ENCODE measurements around the gene PLEKHA1. TPM values are rescaled to one million over a fixed set of nuclear protein-coding genes. Genes with fewer than 3 reads are reported as not detected.

The PLEKHA1 gene
- total and polyA plus RNA-seq, 2 donors from 2014 or later, result 19.5 to 168 TPM

DNA sequence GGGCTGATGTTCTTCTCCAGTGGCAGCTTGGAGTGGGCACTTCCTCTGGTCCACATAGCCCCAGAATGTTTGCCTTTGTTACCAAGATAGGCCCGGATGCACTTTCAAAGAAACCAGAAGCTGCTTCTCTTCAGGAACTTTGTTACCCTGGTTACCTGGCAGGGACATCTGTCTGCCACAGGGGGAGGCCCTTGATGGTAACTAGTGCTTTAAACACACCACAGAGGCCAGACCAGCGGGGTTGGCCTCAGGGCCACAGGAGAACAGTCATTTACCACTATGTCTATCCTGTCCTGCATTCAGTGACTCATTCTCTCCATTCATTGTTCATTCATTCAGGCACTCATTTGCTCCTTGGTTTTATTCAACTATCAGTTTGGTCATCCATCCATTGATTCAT lies 11.9 kb upstream of the PLEKHA1 start:
- intact Hi-C loops (cut with DNase I), result no loop called here
- FAIRE-seq (no peak), DNase-seq (peak in 1 of 5 donors; percentile 5)
- H3K27ac ChIP-seq (ENCODE audit: low read depth in 2 of 2, low read length in 2 of 2), result no peak overlapping the region
- no peaks in the 10 kb centered on the region for H3K27me3 ChIP-seq (ENCODE audit: control insufficient read depth, insufficient read depth, low read length)
- no peaks in the 10 kb centered on the region for H3K9me3 ChIP-seq (ENCODE audit: control insufficient read depth in 2 of 3, insufficient read depth in 1 of 3, low read length in 3 of 3)
- TF ChIP-seq, protein P1, sequence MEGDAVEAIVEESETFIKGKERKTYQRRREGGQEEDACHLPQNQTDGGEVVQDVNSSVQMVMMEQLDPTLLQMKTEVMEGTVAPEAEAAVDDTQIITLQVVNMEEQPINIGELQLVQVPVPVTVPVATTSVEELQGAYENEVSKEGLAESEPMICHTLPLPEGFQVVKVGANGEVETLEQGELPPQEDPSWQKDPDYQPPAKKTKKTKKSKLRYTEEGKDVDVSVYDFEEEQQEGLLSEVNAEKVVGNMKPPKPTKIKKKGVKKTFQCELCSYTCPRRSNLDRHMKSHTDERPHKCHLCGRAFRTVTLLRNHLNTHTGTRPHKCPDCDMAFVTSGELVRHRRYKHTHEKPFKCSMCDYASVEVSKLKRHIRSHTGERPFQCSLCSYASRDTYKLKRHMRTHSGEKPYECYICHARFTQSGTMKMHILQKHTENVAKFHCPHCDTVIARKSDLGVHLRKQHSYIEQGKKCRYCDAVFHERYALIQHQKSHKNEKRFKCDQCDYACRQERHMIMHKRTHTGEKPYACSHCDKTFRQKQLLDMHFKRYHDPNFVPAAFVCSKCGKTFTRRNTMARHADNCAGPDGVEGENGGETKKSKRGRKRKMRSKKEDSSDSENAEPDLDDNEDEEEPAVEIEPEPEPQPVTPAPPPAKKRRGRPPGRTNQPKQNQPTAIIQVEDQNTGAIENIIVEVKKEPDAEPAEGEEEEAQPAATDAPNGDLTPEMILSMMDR (IDR thresholded peaks at IDR 0.05; ENCODE audit: borderline replicate concordance, extremely low read depth, insufficient read depth), result no peak
- H3K4me3 ChIP-seq (ENCODE audit: low read length in 3 of 3), result no peak overlapping the region
- H3K4me1 ChIP-seq (ENCODE audit: control insufficient read depth in 2 of 3, insufficient read depth in 2 of 3, low read depth in 1 of 3, low read length in 3 of 3), result no peaks in the 10 kb centered on the region
- H3K36me3 ChIP-seq (ENCODE audit: control insufficient read depth in 2 of 3, insufficient read depth in 3 of 3, low read length in 3 of 3), result no peaks in the 10 kb centered on the region
- H3K9ac ChIP-seq (ENCODE audit: low read length in 3 of 3), result no peak overlapping the region

DNA sequence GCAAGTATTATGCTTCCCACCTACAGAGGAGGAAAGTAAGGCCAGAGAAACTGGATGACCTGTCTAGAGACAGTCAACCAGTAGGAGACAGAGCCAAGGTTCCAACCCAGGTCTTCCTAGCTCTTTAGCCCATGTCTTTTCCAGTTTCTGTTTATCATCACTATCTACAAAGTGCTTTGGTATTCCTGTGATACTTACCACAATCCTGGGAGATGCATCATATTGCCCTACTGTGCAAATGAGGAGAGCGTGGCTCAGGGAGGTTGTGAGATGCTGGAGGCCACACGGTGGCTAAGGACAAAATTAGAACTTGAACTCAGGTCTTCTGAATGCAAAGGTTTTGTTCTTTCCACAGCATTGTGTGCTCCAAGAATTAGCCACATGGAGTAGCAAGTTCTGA lies 11.2 kb upstream of the PLEKHA1 start:
- DNase-seq (no peak), FAIRE-seq (no peak)
- Histone ChIP-seq H3K4me1 (ENCODE audit: control insufficient read depth in 2 of 3, insufficient read depth in 2 of 3, low read depth in 1 of 3, low read length in 3 of 3) (no peaks in the 10 kb centered on the region), H3K9me3 (ENCODE audit: control insufficient read depth in 2 of 3, insufficient read depth in 1 of 3, low read length in 3 of 3) (no peaks in the 10 kb centered on the region), H3K27ac (ENCODE audit: low read depth in 2 of 2, low read length in 2 of 2) (no peak overlapping the region), H3K9ac (ENCODE audit: low read length in 3 of 3) (no peak overlapping the region), H3K27me3 (ENCODE audit: control insufficient read depth, insufficient read depth, low read length) (no peaks in the 10 kb centered on the region), H3K4me3 (ENCODE audit: low read length in 3 of 3) (no peak overlapping the region), H3K36me3 (ENCODE audit: control insufficient read depth in 2 of 3, insufficient read depth in 3 of 3, low read length in 3 of 3) (no peaks in the 10 kb centered on the region)
- TF ChIP-seq, protein P1 (IDR thresholded peaks at IDR 0.05; ENCODE audit: borderline replicate concordance, extremely low read depth, insufficient read depth), result no peak
- intact Hi-C loops (cut with DNase I), result no loop called here

DNA sequence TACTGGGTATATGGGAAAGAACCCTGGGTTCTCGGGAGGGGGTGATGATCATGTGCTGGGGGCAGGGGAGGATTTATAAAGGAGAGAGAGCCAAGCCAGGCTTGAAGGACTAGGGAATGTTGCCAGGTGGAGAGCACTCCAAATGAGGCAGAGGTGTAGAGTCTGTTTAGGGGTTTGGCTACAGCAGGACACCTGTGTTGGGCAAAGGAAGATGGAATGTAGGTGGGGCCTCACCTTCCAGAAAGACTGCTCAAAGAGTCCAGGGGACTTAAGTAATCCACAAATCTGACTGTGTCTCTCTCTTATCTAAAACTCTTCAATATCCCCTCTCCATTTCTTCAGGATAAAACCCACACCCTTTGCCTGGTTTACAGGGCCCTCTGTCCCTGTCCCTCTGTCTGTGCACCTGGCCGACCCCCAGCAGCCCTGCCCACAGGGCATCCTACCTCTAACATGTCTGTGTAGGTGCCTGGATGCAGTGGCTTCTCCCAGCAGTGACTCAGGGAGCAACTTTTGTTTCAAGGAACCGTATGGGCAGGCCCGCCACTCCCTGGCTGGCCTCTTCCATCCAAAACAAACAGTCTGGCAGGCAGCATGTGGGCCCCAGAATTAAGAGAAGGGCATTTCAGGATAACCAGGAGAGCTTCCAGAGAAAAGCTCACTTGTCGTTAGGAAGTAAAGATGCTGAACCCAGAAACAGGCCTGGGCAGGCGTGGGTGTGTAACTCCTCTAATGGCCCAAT lies 10.6 kb upstream of the PLEKHA1 start:
- TF ChIP-seq, protein P1 (IDR thresholded peaks at IDR 0.05; ENCODE audit: borderline replicate concordance, extremely low read depth, insufficient read depth), result no peak
- H3K27ac ChIP-seq (ENCODE audit: low read depth in 2 of 2, low read length in 2 of 2), result no peak overlapping the region

More for the DNA sequence above, 10.6 kb upstream of the PLEKHA1 start:
- intact Hi-C loops (cut with DNase I), result no loop called here
- H3K9ac ChIP-seq (ENCODE audit: low read length in 3 of 3), result no peak overlapping the region
- no peaks in the 10 kb centered on the region for H3K9me3 ChIP-seq (ENCODE audit: control insufficient read depth in 2 of 3, insufficient read depth in 1 of 3, low read length in 3 of 3)
- no peaks in the 10 kb centered on the region for H3K36me3 ChIP-seq (ENCODE audit: control insufficient read depth in 2 of 3, insufficient read depth in 3 of 3, low read length in 3 of 3)
- no peaks in the 10 kb centered on the region for H3K4me1 ChIP-seq (ENCODE audit: control insufficient read depth in 2 of 3, insufficient read depth in 2 of 3, low read depth in 1 of 3, low read length in 3 of 3)
- DNase-seq (peak in 1 of 5 donors; percentile 46), FAIRE-seq (no peak)
- H3K27me3 ChIP-seq (ENCODE audit: control insufficient read depth, insufficient read depth, low read length), result no peaks in the 10 kb centered on the region
- no peak overlapping the region for H3K4me3 ChIP-seq (ENCODE audit: low read length in 3 of 3)
